ENCODE measurements around the gene ETNK2. TPM values are rescaled to one million over a fixed set of nuclear protein-coding genes. Genes with fewer than 3 reads are reported as not detected.

The ETNK2 gene
- total RNA-seq, 1 donor from 2014 or later, result 8.2 TPM

GRCh38 chr1:204188959-204189639 is 37.3 kb upstream of the ETNK2 start:
- FAIRE-seq (no peak), DNase-seq (ENCODE audit: low read depth) (no peak)
- Histone ChIP-seq H3K27me3 (ENCODE audit: insufficient read depth, low read length) (peaks cover 10% of the 10 kb centered on the region), H3K9me3 (ENCODE audit: insufficient read depth, low read depth, low read length) (no peaks in the 10 kb centered on the region), H3K4me3 (ENCODE audit: insufficient read depth, low read depth, low read length) (no peak overlapping the region), H2AFZ (ENCODE audit: low read depth, low read length) (no peak overlapping the region), H3K4me2 (ENCODE audit: low read length) (no peak overlapping the region), H3K79me2 (ENCODE audit: insufficient read depth, low read length) (no peaks in the 10 kb centered on the region), H4K20me1 (ENCODE audit: insufficient read depth, low read length) (no peaks in the 10 kb centered on the region), H3K4me1 (ENCODE audit: insufficient read depth, low read length) (no peaks in the 10 kb centered on the region), H3K36me3 (ENCODE audit: insufficient read depth, low read length) (no peaks in the 10 kb centered on the region), H3K27ac (ENCODE audit: low read depth, low read length) (no peak overlapping the region), H3K9ac (ENCODE audit: low read length) (no peak overlapping the region)
- Mint-ChIP-seq H3K27me3 (ENCODE audit: low read depth, unreplicated experiment) (peaks cover 59% of the 10 kb centered on the region), H3K27ac (ENCODE audit: unreplicated experiment) (no peak overlapping the region), H3K36me3 (ENCODE audit: low read depth, unreplicated experiment) (no peaks in the 10 kb centered on the region), H3K9me3 (ENCODE audit: unreplicated experiment) (no peaks in the 10 kb centered on the region), H3K4me1 (ENCODE audit: low read depth, unreplicated experiment) (no peaks in the 10 kb centered on the region), H3K4me3 (ENCODE audit: unreplicated experiment) (no peak overlapping the region)
- TF ChIP-seq EZH2 (IDR thresholded peaks at IDR 0.05; ENCODE audit: insufficient read depth, low read length), result no peak

GRCh38 chr1:204186597-204186996 is 34.8 kb upstream of the ETNK2 start:
- H3K27ac ChIP-seq (ENCODE audit: low read depth, low read length), result no peak overlapping the region
- TF ChIP-seq CTCF (IDR thresholded peaks at IDR 0.05; ENCODE audit: insufficient read depth, low read depth, low read length) (no peak), EZH2 (IDR thresholded peaks at IDR 0.05; ENCODE audit: insufficient read depth, low read length) (no peak)
- Mint-ChIP-seq H3K36me3 (ENCODE audit: low read depth, unreplicated experiment) (no peaks in the 10 kb centered on the region), H3K4me3 (ENCODE audit: unreplicated experiment) (no peak overlapping the region), H3K27ac (ENCODE audit: unreplicated experiment) (no peak overlapping the region), H3K9me3 (ENCODE audit: unreplicated experiment) (no peaks in the 10 kb centered on the region), H3K27me3 (ENCODE audit: low read depth, unreplicated experiment) (peaks cover 54% of the 10 kb centered on the region), H3K4me1 (ENCODE audit: low read depth, unreplicated experiment) (no peaks in the 10 kb centered on the region)
- H3K9ac ChIP-seq (ENCODE audit: low read length), result no peak overlapping the region
- H3K79me2 ChIP-seq (ENCODE audit: insufficient read depth, low read length), result no peaks in the 10 kb centered on the region
- H4K20me1 ChIP-seq (ENCODE audit: insufficient read depth, low read length), result no peaks in the 10 kb centered on the region
- H3K36me3 ChIP-seq (ENCODE audit: insufficient read depth, low read length), result no peaks in the 10 kb centered on the region
- no peak overlapping the region for H2AFZ ChIP-seq (ENCODE audit: low read depth, low read length)
- H3K9me3 ChIP-seq (ENCODE audit: insufficient read depth, low read depth, low read length), result no peaks in the 10 kb centered on the region
- DNase-seq (ENCODE audit: low read depth), result no peak
- H3K4me2 ChIP-seq (ENCODE audit: low read length), result no peak overlapping the region
- FAIRE-seq, result no peak
- H3K27me3 ChIP-seq (ENCODE audit: insufficient read depth, low read length), result peaks cover 7% of the 10 kb centered on the region
- no peaks in the 10 kb centered on the region for H3K4me1 ChIP-seq (ENCODE audit: insufficient read depth, low read length)
- no peak overlapping the region for H3K4me3 ChIP-seq (ENCODE audit: insufficient read depth, low read depth, low read length)

- Histone ChIP-seq H3K4me3 (ENCODE audit: insufficient read depth, low read depth, low read length) (no peak overlapping the region), H3K9ac (ENCODE audit: low read length) (no peak overlapping the region), H3K79me2 (ENCODE audit: insufficient read depth, low read length) (no peaks in the 10 kb centered on the region), H3K4me1 (ENCODE audit: insufficient read depth, low read length) (no peaks in the 10 kb centered on the region), H3K4me2 (ENCODE audit: low read length) (no peak overlapping the region), H3K27me3 (ENCODE audit: insufficient read depth, low read length) (peaks cover 2% of the 10 kb centered on the region), H2AFZ (ENCODE audit: low read depth, low read length) (no peak overlapping the region), H4K20me1 (ENCODE audit: insufficient read depth, low read length) (no peaks in the 10 kb centered on the region), H3K27ac (ENCODE audit: low read depth, low read length) (no peak overlapping the region), H3K36me3 (ENCODE audit: insufficient read depth, low read length) (no peaks in the 10 kb centered on the region), H3K9me3 (ENCODE audit: insufficient read depth, low read depth, low read length) (no peaks in the 10 kb centered on the region)
- peaks cover 26% of the 10 kb centered on the region for H3K27me3 Mint-ChIP-seq (ENCODE audit: low read depth, unreplicated experiment)
- DNase-seq (ENCODE audit: low read depth) (no peak), FAIRE-seq (no peak)
- H3K27ac Mint-ChIP-seq (ENCODE audit: unreplicated experiment), result no peak overlapping the region
- no peak for TF ChIP-seq EZH2 (IDR thresholded peaks at IDR 0.05; ENCODE audit: insufficient read depth, low read length)
- no peak for TF ChIP-seq CTCF (IDR thresholded peaks at IDR 0.05; ENCODE audit: insufficient read depth, low read depth, low read length)
- H3K36me3 Mint-ChIP-seq (ENCODE audit: low read depth, unreplicated experiment), result no peaks in the 10 kb centered on the region
- no peaks in the 10 kb centered on the region for H3K9me3 Mint-ChIP-seq (ENCODE audit: unreplicated experiment)
- no peaks in the 10 kb centered on the region for H3K4me1 Mint-ChIP-seq (ENCODE audit: low read depth, unreplicated experiment)
- no peak overlapping the region for H3K4me3 Mint-ChIP-seq (ENCODE audit: unreplicated experiment)
These were observed 29.3 kb upstream of the ETNK2 start for GRCh38 chr1:204181116-204181515.
